SK-N-SH treated with all-trans-retinoic acid at 6 μM for 48 hours (cell line): ENCODE results near the gene LBH.

Experiments
- ATAC-seq: fragments of 200-7000 bp; cut with Tn5 transposase; 3 replicates; pipeline ENCODE4 v1.9.1; 2020; ENCODE audit warnings: mild to moderate bottlenecking, moderate library complexity
- ARNTL ChIP-seq: fragments of 450-650 bp; formaldehyde crosslinking; IDR thresholded peaks from 2 replicates; pipeline ENCODE4 v1.5.0; 2020; ENCODE audit warnings: low read depth, mild to moderate bottlenecking, moderate library complexity, borderline replicate concordance
- BACH2 ChIP-seq: fragments of 250-450 bp; sonication (Bioruptor Pico); IDR thresholded peaks from 2 replicates; pipeline ENCODE4 v1.9.0; 2021; ENCODE audit warnings: mild to moderate bottlenecking, borderline replicate concordance
- CREB5 ChIP-seq: fragments of 250-450 bp; sonication (Bioruptor Pico); IDR thresholded peaks from 2 replicates; pipeline ENCODE4 v1.5.1; 2020; ENCODE audit warnings: low read depth, mild to moderate bottlenecking, moderate library complexity
- CSDC2 ChIP-seq: fragments of 250-450 bp; sonication (Bioruptor Pico); IDR thresholded peaks from 2 replicates; pipeline ENCODE4 v1.5.0; 2020; ENCODE audit warnings: mild to moderate bottlenecking, moderate library complexity
- CSRNP3 ChIP-seq: fragments of 250-450 bp; sonication (Bioruptor Pico); IDR thresholded peaks from 2 replicates; pipeline ENCODE4 v1.5.1; 2021; ENCODE audit warnings: mild to moderate bottlenecking, moderate library complexity
- ESRRG ChIP-seq: fragments of 250-450 bp; sonication (Bioruptor Pico); IDR thresholded peaks from 2 replicates; pipeline ENCODE4 v1.6.1; 2021; ENCODE audit warnings: mild to moderate bottlenecking
- ISL1 ChIP-seq: fragments of 250-450 bp; sonication (Bioruptor Pico); IDR thresholded peaks from 2 replicates; pipeline ENCODE4 v2.1.2; 2022; ENCODE audit warnings: mild to moderate bottlenecking, moderate library complexity
- POU6F1 ChIP-seq: fragments of 250-450 bp; sonication (Bioruptor Pico); IDR thresholded peaks from 2 replicates; pipeline ENCODE4 v1.8.0; 2021; ENCODE audit warnings: low read depth, mild to moderate bottlenecking, moderate library complexity, borderline replicate concordance
- PPARA ChIP-seq: fragments of 250-450 bp; sonication (Bioruptor Pico); IDR thresholded peaks from 2 replicates; pipeline ENCODE4 v1.5.0; 2020; ENCODE audit warnings: mild to moderate bottlenecking, borderline replicate concordance
- RARB ChIP-seq: fragments of 250-450 bp; sonication (Bioruptor Pico); IDR thresholded peaks from 2 replicates; pipeline ENCODE4 v1.8.0; 2021; ENCODE audit warnings: mild to moderate bottlenecking, moderate library complexity
- SNAI2 ChIP-seq: fragments of 250-450 bp; sonication (Bioruptor Pico); IDR thresholded peaks from 2 replicates; pipeline ENCODE4 v1.5.0; 2020; ENCODE audit warnings: mild to moderate bottlenecking, moderate library complexity
- TCF4 ChIP-seq: fragments of 250-450 bp; sonication (Bioruptor Pico); IDR thresholded peaks from 2 replicates; pipeline ENCODE4 v1.8.0; 2021; ENCODE audit warnings: mild to moderate bottlenecking, moderate library complexity, borderline replicate concordance
- TOX ChIP-seq: fragments of 250-450 bp; sonication (Bioruptor Pico); IDR thresholded peaks from 2 replicates; pipeline ENCODE4 v1.8.0; 2021; ENCODE audit warnings: mild to moderate bottlenecking, moderate library complexity, borderline replicate concordance
- TSHZ2 ChIP-seq: fragments of 250-450 bp; sonication (Bioruptor Pico); IDR thresholded peaks from 2 replicates; pipeline ENCODE4 v1.5.0; 2020; ENCODE audit warnings: mild to moderate bottlenecking, moderate library complexity
- ZC3H10 ChIP-seq: fragments of 250-450 bp; sonication (Bioruptor Pico); IDR thresholded peaks from 2 replicates; pipeline ENCODE4 v1.5.1; 2021; ENCODE audit warnings: mild to moderate bottlenecking, moderate library complexity
- ZFP3 ChIP-seq: fragments of 250-450 bp; sonication (Bioruptor Pico); IDR thresholded peaks from 2 replicates; pipeline ENCODE4 v1.5.0; 2020; ENCODE audit warnings: mild to moderate bottlenecking, moderate library complexity
- ZFP30 ChIP-seq: fragments of 450-650 bp; formaldehyde crosslinking; IDR thresholded peaks from 2 replicates; pipeline ENCODE4 v1.5.0; 2022; ENCODE audit warnings: mild to moderate bottlenecking, moderate library complexity
- ZNF565 ChIP-seq: fragments of 450-650 bp; formaldehyde crosslinking; conservative IDR thresholded peaks from 2 replicates; pipeline ENCODE4 v1.5.0; 2020; ENCODE audit warnings: low read depth, mild to moderate bottlenecking, moderate library complexity
- ZNF8 ChIP-seq: fragments of 450-650 bp; formaldehyde crosslinking; IDR thresholded peaks from 2 replicates; pipeline ENCODE4 v1.5.0; 2020; ENCODE audit warnings: mild to moderate bottlenecking, moderate library complexity

Gene LBH

GRCh38 chr2:30287857-30288513 lies 56.7 kb downstream of the LBH start:
- TF ChIP-seq CSRNP3 (no peak), PPARA (CRISPR knock-in tag) (no peak), RARB (CRISPR knock-in tag) (no peak), ISL1 (CRISPR knock-in tag) (no peak), ZNF8 (no peak), ZFP30 (no peak), BACH2 (no peak), ZC3H10 (no peak), CSDC2 (CRISPR knock-in tag) (no peak), TCF4 (no peak)
- no peak for ATAC-seq

- no peak for ATAC-seq
- TF ChIP-seq ESRRG (CRISPR knock-in tag), result no peak
- no peak for TF ChIP-seq CSDC2 (CRISPR knock-in tag)
These were observed 57.2 kb downstream of the LBH start for GRCh38 chr2:30288561-30288960.

GRCh38 chr2:30293303-30293921 lies 62.1 kb downstream of the LBH start:
- peak; percentile 82 for ATAC-seq
- TF ChIP-seq ZFP30 (no peak), ISL1 (CRISPR knock-in tag) (peak; percentile 61), CREB5 (CRISPR knock-in tag) (peak; percentile 39; the same call in 1 of the 2 replicates), ZFP3 (CRISPR knock-in tag) (peak; percentile 55; the same call in 1 of the 2 replicates)

GRCh38 chr2:30294133-30294532 lies 62.8 kb downstream of the LBH start:
- TF ChIP-seq ZNF565 (CRISPR knock-in tag) (no peak), TSHZ2 (no peak), POU6F1 (CRISPR knock-in tag) (no peak), ARNTL (no peak), TOX (no peak), TCF4 (no peak), SNAI2 (CRISPR knock-in tag) (no peak), CSRNP3 (no peak), BACH2 (no peak)
- TF ChIP-seq, all 23 proteins: peak for 0
- no peak for ATAC-seq
